Body of pancreas (tissue), 4 donors: ENCODE data around the gene MEIOSIN. TPM values are rescaled to one million over a fixed set of nuclear protein-coding genes. Genes with fewer than 3 reads are reported as not detected.

ENCODE experiments used
- ATAC-seq: fragments of 150-250 bp; one replicate; pipeline ENCODE4 v1.9.1; 2016
- DNase-seq, 4 donors: peaks; one replicate each; pipeline ENCODE4 v3.0.0-alpha.2; 2019
- H3K27ac ChIP-seq, 4 donors: fragments of 200-600 bp; sonication (generic); 1 replicate in 3 of 4; 2 replicates in 1 of 4; pipeline versions ENCODE4 v1.5.1 to v1.6.1; 2016 to 2019; ENCODE audit warnings: mild to moderate bottlenecking in 1 of 4, mixed read lengths in 1 of 4, moderate library complexity in 1 of 4
- H3K27me3 ChIP-seq, 2 donors: fragments of 200-600 bp; sonication (generic); one replicate each; pipeline ENCODE4 v1.6.0; 2016; ENCODE audit warnings: mild to moderate bottlenecking in 1 of 2
- H3K36me3 ChIP-seq, 2 donors: fragments of 200-600 bp; sonication (generic); replicated peaks in 1 of 2; 2 replicates each; pipeline ENCODE4 v1.5.1; 2016; ENCODE audit warnings: low read depth in 2 of 2; ENCODE audit not compliant: insufficient read depth in 1 of 2
- H3K4me1 ChIP-seq: fragments of 200-600 bp; sonication (generic); one replicate; pipeline ENCODE4 v1.6.0; 2016
- H3K4me3 ChIP-seq, 2 donors: fragments of 200-600 bp; sonication (generic); 1 replicate in 1 of 2; 2 replicates in 1 of 2; pipeline ENCODE4 v1.5.1; 2016 to 2019
- H3K9me3 ChIP-seq, 3 donors: fragments of 200-600 bp; sonication (generic); 1 replicate in 2 of 3; 2 replicates in 1 of 3; pipeline ENCODE4 v1.5.1; 2016
- CTCF ChIP-seq, 7 experiments: fragments of 450-650 bp in 4 of 7; fragments of 200-600 bp in 3 of 7; sonication (generic) in 3 of 7; IDR thresholded peaks; one replicate each; pipeline ENCODE4 v1.5.1; 2016 to 2019; ENCODE audit warnings: antibody characterized with exemption in 7 of 7
- POLR2A ChIP-seq, 3 donors: fragments of 450-650 bp; IDR thresholded peaks; one replicate each; pipeline ENCODE4 v1.6.1; 2016; ENCODE audit warnings: antibody characterized with exemption in 3 of 3, mild to moderate bottlenecking in 2 of 3
- WGBS, 2 donors: methylation state at CpG; one replicate each; pipeline ENCODE4 v1.1.5; 2017; 5-methylcytosine and 5-hydroxymethylcytosine counted together
- intact Hi-C: fragments of 100-400 bp; cut with DNase I; formaldehyde crosslinking; loops from one replicate; pipeline ENCODE4 v1.15.1; 2023
- total RNA-seq, 2 donors: library from RNA; depleted of rRNA; stranded (reverse); fragments of >200 nt; gene quantifications; one replicate each; pipeline ENCODE4 v1.1.0, GENCODE V29; 2016

Gene MEIOSIN
- total RNA-seq, 2 donors from 2014 or later, result not detected

GRCh38 chr19:45774765-45775164, 41.5 kb downstream of the MEIOSIN start:
- intact Hi-C loops, result no loop called here
- DNase-seq (peak in 1 of 4 donors; percentile 51), ATAC-seq (no peak)
- H3K9me3 ChIP-seq, result no peaks in the 10 kb centered on the region
- H3K27ac ChIP-seq, result peak overlapping the region in 3 of 4 donors; percentile 8 to 98 (median 12)
- peaks cover 0 to 3% of the 10 kb centered on the region in 2 donors for H3K36me3 ChIP-seq
- H3K4me1 ChIP-seq, result peaks cover 65% of the 10 kb centered on the region
- WGBS, 2 donors, result 82 to 86% methylated on average over 9 of the region's 9 CpGs
- H3K27me3 ChIP-seq, result no peaks in the 10 kb centered on the region
- no peak for TF ChIP-seq POLR2A (IDR thresholded peaks at IDR 0.05)
- TF ChIP-seq CTCF (IDR thresholded peaks at IDR 0.05), result no peak
- no peak overlapping the region for H3K4me3 ChIP-seq

- no peak overlapping the region for H3K27ac ChIP-seq
- ATAC-seq, result no peak
- intact Hi-C loops, result no loop called here
- H3K4me1 ChIP-seq, result peaks cover 65% of the 10 kb centered on the region
- no peak for TF ChIP-seq CTCF (IDR thresholded peaks at IDR 0.05)
- no peak for TF ChIP-seq POLR2A (IDR thresholded peaks at IDR 0.05)
- peaks cover 0 to 3% of the 10 kb centered on the region in 2 donors for H3K36me3 ChIP-seq
- H3K9me3 ChIP-seq, result no peaks in the 10 kb centered on the region
- no peaks in the 10 kb centered on the region for H3K27me3 ChIP-seq
- no peak overlapping the region for H3K4me3 ChIP-seq
- no peak for DNase-seq
- WGBS, 2 donors, result 93 to 99% methylated on average over 14 to 32 of the region's 34 CpGs
Measured at GRCh38 chr19:45777395-45777961, 44.2 kb downstream of the MEIOSIN start.

GRCh38 chr19:45778010-45778661, 44.9 kb downstream of the MEIOSIN start:
- no peak overlapping the region for H3K4me3 ChIP-seq
- no peaks in the 10 kb centered on the region for H3K27me3 ChIP-seq
- no peaks in the 10 kb centered on the region for H3K9me3 ChIP-seq
- H3K27ac ChIP-seq, result no peak overlapping the region
- DNase-seq, result no peak
- peaks cover 60% of the 10 kb centered on the region for H3K4me1 ChIP-seq
- intact Hi-C loops, result no loop called here
- WGBS, 2 donors, result 92 to 94% methylated on average over 14 to 27 of the region's 28 CpGs
- H3K36me3 ChIP-seq, result peaks cover 0 to 3% of the 10 kb centered on the region in 2 donors
- TF ChIP-seq POLR2A (IDR thresholded peaks at IDR 0.05) (no peak), CTCF (IDR thresholded peaks at IDR 0.05) (no peak)
- no peak for ATAC-seq

- ATAC-seq (peak; percentile 88), DNase-seq (peak; percentile 96 to 99 (median 96))
- H3K27me3 ChIP-seq, result no peaks in the 10 kb centered on the region
- peak overlapping the region; percentile 70 to 90 (median 86) for H3K27ac ChIP-seq
- H3K4me1 ChIP-seq, result peaks cover 50% of the 10 kb centered on the region
- H3K4me3 ChIP-seq, result no peak overlapping the region
- WGBS, 2 donors, result 6 to 12% methylated on average over 31 to 48 of the region's 48 CpGs
- intact Hi-C loops, result no loop called here
- no peaks in the 10 kb centered on the region for H3K9me3 ChIP-seq
- peaks cover 0 to 3% of the 10 kb centered on the region in 2 donors for H3K36me3 ChIP-seq
- peak; percentile 52 to 86 (median 70) for TF ChIP-seq CTCF (IDR thresholded peaks at IDR 0.05)
- peak in 1 of 3 donors; percentile 21 for TF ChIP-seq POLR2A (IDR thresholded peaks at IDR 0.05)
Measured at GRCh38 chr19:45779231-45780145, 46.2 kb downstream of the MEIOSIN start.
